ENCODE data around the gene SORBS2. TPM values are rescaled to one million over a fixed set of nuclear protein-coding genes. Genes with fewer than 3 reads are reported as not detected.

SORBS2 gene
- total RNA-seq, 1 experiment from 2014 or later, result 44.5 TPM

- TF ChIP-seq ATF2 (CRISPR knock-in tag; IDR thresholded peaks at IDR 0.05; ENCODE audit: borderline replicate concordance, low read depth) (no peak), TP53 (CRISPR knock-in tag; IDR thresholded peaks at IDR 0.05) (no peak), MYBL2 (CRISPR knock-in tag; IDR thresholded peaks at IDR 0.05) (no peak), NR3C1 (CRISPR knock-in tag; conservative IDR thresholded peaks at IDR 0.05; ENCODE audit: low read depth) (no peak), NR1H2 (CRISPR knock-in tag; IDR thresholded peaks at IDR 0.05) (no peak), ATF1 (CRISPR knock-in tag; IDR thresholded peaks at IDR 0.05) (no peak), USF2 (CRISPR knock-in tag; IDR thresholded peaks at IDR 0.05) (no peak), ZNF121 (CRISPR knock-in tag; IDR thresholded peaks at IDR 0.05) (no peak), E2F5 (CRISPR knock-in tag; IDR thresholded peaks at IDR 0.05) (no peak), ZNF263 (CRISPR knock-in tag; IDR thresholded peaks at IDR 0.05; ENCODE audit: low read depth) (no peak), E2F4 (CRISPR knock-in tag; IDR thresholded peaks at IDR 0.05; ENCODE audit: borderline replicate concordance, low read depth) (no peak), IRF1 (CRISPR knock-in tag; IDR thresholded peaks at IDR 0.05) (no peak), CREB1 (CRISPR knock-in tag; IDR thresholded peaks at IDR 0.05) (no peak), HMGA2 (CRISPR knock-in tag; IDR thresholded peaks at IDR 0.05) (no peak), ZNF232 (CRISPR knock-in tag; IDR thresholded peaks at IDR 0.05) (no peak), ZNF219 (CRISPR knock-in tag; IDR thresholded peaks at IDR 0.05; ENCODE audit: borderline replicate concordance) (no peak), SP1 (CRISPR knock-in tag; conservative IDR thresholded peaks at IDR 0.05) (no peak), ZNF317 (CRISPR knock-in tag; IDR thresholded peaks at IDR 0.05; ENCODE audit: borderline replicate concordance, low read depth) (no peak), CREM (CRISPR knock-in tag; IDR thresholded peaks at IDR 0.05) (no peak), RORB (CRISPR knock-in tag; IDR thresholded peaks at IDR 0.05) (no peak)
- peaks cover 5% of the 10 kb centered on the region; the same call in 1 of the 2 replicates for H3K36me3 Mint-ChIP-seq
- ChIA-PET CTCF (no interaction called here), POLR2A (no interaction called here)
- ATAC-seq, result no peak
- peaks cover 8% of the 10 kb centered on the region for H3K9me3 Mint-ChIP-seq
- H3K27ac Mint-ChIP-seq, result no peak overlapping the region
- H3K4me3 Mint-ChIP-seq, result no peak overlapping the region
- peaks cover 3% of the 10 kb centered on the region; the same call in 1 of the 2 replicates for H3K27me3 Mint-ChIP-seq (ENCODE audit: low read depth)
- H3K4me1 Mint-ChIP-seq, result peaks cover 31% of the 10 kb centered on the region
- no peak for DNase-seq (ENCODE audit: low spot score)
Measured at GRCh38 chr4:185826381-185826780, 14.4 kb upstream of the SORBS2 start.

- CTCF ChIA-PET, result no interaction called here
- peaks cover 8% of the 10 kb centered on the region for H3K9me3 Mint-ChIP-seq
- POLR2A ChIA-PET, result no interaction called here
- ATAC-seq (no peak), DNase-seq (ENCODE audit: low spot score) (no peak)
- H3K4me3 Mint-ChIP-seq, result no peak overlapping the region
- H3K27me3 Mint-ChIP-seq (ENCODE audit: low read depth), result peaks cover under 1% of the 10 kb centered on the region; the same call in 1 of the 2 replicates
- peaks cover 28% of the 10 kb centered on the region for H3K4me1 Mint-ChIP-seq
- H3K36me3 Mint-ChIP-seq, result peaks cover 5% of the 10 kb centered on the region; the same call in 1 of the 2 replicates
- no peak overlapping the region; the same call in 1 of the 2 replicates for H3K27ac Mint-ChIP-seq
- TF ChIP-seq CDX4 (CRISPR knock-in tag; IDR thresholded peaks at IDR 0.05; ENCODE audit: borderline replicate concordance), result no peak
- no peak for TF ChIP-seq E2F5 (CRISPR knock-in tag; IDR thresholded peaks at IDR 0.05)
- no peak for TF ChIP-seq MXD4 (CRISPR knock-in tag; IDR thresholded peaks at IDR 0.05; ENCODE audit: borderline replicate concordance)
- no peak for TF ChIP-seq ETV6 (CRISPR knock-in tag; IDR thresholded peaks at IDR 0.05)
- no peak for TF ChIP-seq ZNF219 (CRISPR knock-in tag; IDR thresholded peaks at IDR 0.05; ENCODE audit: borderline replicate concordance)
- TF ChIP-seq JAZF1 (CRISPR knock-in tag; IDR thresholded peaks at IDR 0.05), result no peak
- TF ChIP-seq ERG (CRISPR knock-in tag; IDR thresholded peaks at IDR 0.05), result no peak
- TF ChIP-seq ZBTB43 (CRISPR knock-in tag; IDR thresholded peaks at IDR 0.05), result no peak
- TF ChIP-seq FOXJ3 (CRISPR knock-in tag; IDR thresholded peaks at IDR 0.05; ENCODE audit: borderline replicate concordance), result no peak
- TF ChIP-seq ZNF263 (CRISPR knock-in tag; IDR thresholded peaks at IDR 0.05; ENCODE audit: low read depth), result no peak
- no peak for TF ChIP-seq TEAD4 (CRISPR knock-in tag; IDR thresholded peaks at IDR 0.05)
- no peak for TF ChIP-seq HMGA2 (CRISPR knock-in tag; IDR thresholded peaks at IDR 0.05)
Measured at GRCh38 chr4:185825737-185826136, 13.7 kb upstream of the SORBS2 start.

Measured in WTC11 (cell line).